ENCODE data around the gene RGMB.

- TF ChIP-seq POLR2A (IDR thresholded peaks at IDR 0.05) (no peak), CTCF (IDR thresholded peaks at IDR 0.05) (no peak)
These were observed 47.2 kb upstream of the RGMB start for GRCh38 chr5:98726258-98726657.
